GM12892 (cell line): ENCODE results near the gene NAV3.

Source experiments
- POLR2A ChIP-seq: IDR thresholded peaks from 2 replicates; pipeline ENCODE4 v1.6.1; 2011; ENCODE audit warnings: low read depth, low read length, control low read depth
- POLR2AphosphoS5 ChIP-seq: IDR thresholded peaks from 2 replicates; pipeline ENCODE4 v1.6.1; 2011; ENCODE audit warnings: low read depth, low read length, control low read depth

GRCh38 chr12:78090266-78090665 is 259.6 kb downstream of the NAV3 start:
- TF ChIP-seq POLR2AphosphoS5 (no peak), POLR2A (no peak)
